NOMO-1 (cell line): ENCODE data around the gene NUBPL.
"Not testable (repeated sequence)": the region's sequence is repeated elsewhere in the genome, so short reads cannot be mapped to it uniquely, and the experiment has no call there.

Experiments
- DNase-seq, 2 experiments: peaks; one replicate each; lab custom pipeline; 2025; ENCODE audit not compliant: unreplicated experiment in 2 of 2; lab: John Stamatoyannopoulos, UW

The NUBPL gene

GRCh38 chr14:31668348-31668747, 107.1 kb downstream of the NUBPL start:
- no peak for DNase-seq

GRCh38 chr14:31672709-31673108, 111.5 kb downstream of the NUBPL start:
- DNase-seq: no peak

- no peak for DNase-seq
These were observed 115.8 kb downstream of the NUBPL start for GRCh38 chr14:31677052-31677451.

GRCh38 chr14:31677630-31678029, 116.4 kb downstream of the NUBPL start:
- no peak for DNase-seq

- no peak for DNase-seq
These were observed 117.4 kb downstream of the NUBPL start for GRCh38 chr14:31678421-31679249.

- no peak for DNase-seq
These were observed 121.6 kb downstream of the NUBPL start for GRCh38 chr14:31682768-31683167.

GRCh38 chr14:31687726-31688125, 126.5 kb downstream of the NUBPL start:
- no peak for DNase-seq

GRCh38 chr14:31690056-31690455, 128.9 kb downstream of the NUBPL start:
- DNase-seq: no peak

GRCh38 chr14:31692376-31692781, 131.2 kb downstream of the NUBPL start:
- DNase-seq: no peak

- no peak for DNase-seq
These were observed 135.2 kb downstream of the NUBPL start for GRCh38 chr14:31696378-31696777.

GRCh38 chr14:31699809-31700208, 138.6 kb downstream of the NUBPL start:
- no peak for DNase-seq

GRCh38 chr14:31700282-31701074, 139.3 kb downstream of the NUBPL start:
- DNase-seq: no peak

- no peak for DNase-seq
These were observed 140.9 kb downstream of the NUBPL start for GRCh38 chr14:31702130-31702529.

- no peak for DNase-seq
These were observed 141.9 kb downstream of the NUBPL start for GRCh38 chr14:31703056-31703455.

- no peak for DNase-seq
These were observed 144.5 kb downstream of the NUBPL start for GRCh38 chr14:31705731-31706130.

GRCh38 chr14:31708661-31709060, 147.5 kb downstream of the NUBPL start:
- DNase-seq: not testable (repeated sequence)

GRCh38 chr14:31712244-31713127, 151.3 kb downstream of the NUBPL start:
- DNase-seq: no peak

GRCh38 chr14:31716208-31716607, 155.0 kb downstream of the NUBPL start:
- no peak for DNase-seq

GRCh38 chr14:31717294-31718085, 156.3 kb downstream of the NUBPL start:
- DNase-seq: no peak

- no peak for DNase-seq
These were observed 157.4 kb downstream of the NUBPL start for GRCh38 chr14:31718585-31718984.
